GM23248 (cell line): Measurements from ENCODE around the gene C10orf105.

Experiments
- EZH2 ChIP-seq: fragments of 200-600 bp; sonication (generic); IDR thresholded peaks from 2 replicates; pipeline ENCODE4 v1.6.1; 2018; ENCODE audit warnings: antibody characterized with exemption, mild to moderate bottlenecking; ENCODE audit not compliant: insufficient read depth, poor library complexity, severe bottlenecking
- EZH2phosphoT487 ChIP-seq: fragments of 200-600 bp; sonication (generic); IDR thresholded peaks from 2 replicates; pipeline ENCODE4 v1.6.1; 2018; ENCODE audit warnings: antibody characterized with exemption, moderate library complexity, mild to moderate bottlenecking, low read depth; ENCODE audit not compliant: insufficient read depth

GRCh38 chr10:71761105-71761511 lies 41.5 kb upstream of the C10orf105 start:
- no peak for TF ChIP-seq EZH2
- no peak for TF ChIP-seq EZH2phosphoT487
